Measurements from ENCODE around the gene ANKS1A. TPM values are rescaled to one million over a fixed set of nuclear protein-coding genes. Genes with fewer than 3 reads are reported as not detected.
A peak's percentile ranks its signal among the peaks of the same experiment; 100 is the strongest.

The ANKS1A gene
- total and polyA plus RNA-seq, 7 experiments from 2014 or later = 2.1 to 14.8 (median 9.6) TPM

DNA sequence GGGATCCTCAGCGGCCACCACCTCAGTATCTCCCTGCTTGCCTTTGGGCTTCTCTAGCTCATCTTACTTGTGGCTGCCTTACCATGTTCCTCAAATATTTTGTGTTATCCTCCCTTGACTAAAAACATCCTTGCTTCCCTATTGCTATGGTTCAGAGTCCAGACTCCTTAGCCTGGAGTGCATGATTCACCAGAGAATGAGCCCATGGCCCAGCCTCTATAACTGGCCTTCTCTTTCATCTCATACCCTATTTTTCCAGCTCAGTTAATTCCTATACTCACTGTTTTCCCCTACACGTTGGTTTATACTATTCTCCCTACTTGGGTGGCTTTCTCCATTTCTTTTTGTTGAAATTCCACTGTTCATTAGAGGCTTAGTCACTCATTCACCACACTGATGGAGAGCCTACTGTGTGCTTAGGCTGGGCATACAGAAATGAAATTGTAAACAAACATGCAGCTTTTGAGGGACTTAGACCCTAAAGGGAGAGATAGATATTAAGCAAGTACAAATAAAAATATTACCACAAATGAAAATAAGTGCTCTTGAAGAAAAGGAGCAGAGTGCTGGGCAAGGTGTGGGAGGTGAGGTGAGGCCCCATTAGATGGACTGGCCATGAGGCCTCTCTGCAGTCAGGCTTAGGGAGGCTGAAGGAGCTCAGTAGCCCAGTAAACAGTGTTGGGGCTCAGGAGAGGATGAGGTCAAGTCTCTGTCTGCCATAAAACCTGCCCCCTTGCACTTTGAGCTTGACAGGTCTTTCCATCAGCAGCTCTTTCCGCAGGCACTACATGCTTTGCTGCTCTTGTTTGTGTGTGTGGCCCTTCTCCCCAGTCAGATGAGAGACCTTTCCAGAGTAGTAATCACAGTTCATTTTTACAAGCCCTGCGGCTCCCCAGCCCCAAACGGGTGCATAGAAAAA, 142.8 kb downstream of the ANKS1A start:
- Histone ChIP-seq H3K4me1 (ENCODE audit: control insufficient read depth in 2 of 2, insufficient read depth in 2 of 2, low read length in 2 of 2) (no peaks in the 10 kb centered on the region), H3K36me3 (ENCODE audit: control insufficient read depth in 2 of 3, insufficient read depth in 3 of 3, low read length in 3 of 3) (no peaks in the 10 kb centered on the region), H3K4me3 (ENCODE audit: low read length) (no peak overlapping the region), H3K9me3 (ENCODE audit: control insufficient read depth in 2 of 3, low read length in 3 of 3) (no peaks in the 10 kb centered on the region), H3K27me3 (ENCODE audit: control insufficient read depth in 2 of 2, insufficient read depth in 2 of 2, low read length in 2 of 2) (no peaks in the 10 kb centered on the region), H3K27ac (ENCODE audit: low read depth, low read length) (no peak overlapping the region)
- intact Hi-C loops (cut with micrococcal nuclease) = no loop called here
- Mint-ChIP-seq H3K4me3 (no peak overlapping the region), H3K9me3 (no peaks in the 10 kb centered on the region), H3K4me1 (peaks cover 0 to 4% (median 0%) of the 10 kb centered on the region in 7 donors), H3K36me3 (peaks cover 0 to 38% (median 11%) of the 10 kb centered on the region in 5 donors), H3K27ac (peak overlapping the region in 1 of 9 donors; percentile 71), H3K27me3 (no peaks in the 10 kb centered on the region)
- DNase-seq (no peak), ATAC-seq (no peak)
- CTCF ChIA-PET = interaction anchor here (0.9 kb wide), 1 partner anchor 46 kb away, joined by 4 read pairs; no protein-coding TSS in a partner anchor
- POLR2A ChIA-PET = no interaction called here

DNA sequence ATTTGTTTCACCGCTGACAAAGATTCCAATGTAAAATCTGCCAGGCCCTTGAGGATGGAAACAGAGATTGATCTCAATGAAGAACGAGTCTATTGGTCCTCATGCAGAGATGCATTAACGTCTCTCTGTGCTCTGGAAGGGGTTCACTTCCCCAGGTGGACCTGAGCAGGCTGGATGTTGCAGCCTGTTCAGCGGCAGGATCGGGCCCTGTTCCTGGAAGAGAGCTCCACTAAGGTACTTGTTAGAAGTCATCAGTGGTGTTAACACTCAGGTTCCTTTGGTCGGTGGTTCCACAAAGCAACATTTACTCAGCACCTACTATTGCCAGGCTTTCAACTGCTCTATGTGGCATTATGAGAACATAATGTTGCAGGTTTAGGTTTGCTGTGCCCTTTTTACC, 144.6 kb downstream of the ANKS1A start:
- Mint-ChIP-seq H3K4me3 (no peak overlapping the region), H3K4me1 (peaks cover 0 to 7% (median 0%) of the 10 kb centered on the region in 7 donors), H3K27me3 (no peaks in the 10 kb centered on the region), H3K36me3 (peaks cover 0 to 32% (median 11%) of the 10 kb centered on the region in 5 donors), H3K9me3 (no peaks in the 10 kb centered on the region), H3K27ac (no peak overlapping the region)
- ATAC-seq (no peak), DNase-seq (no peak)
- CTCF ChIA-PET = no interaction called here
- intact Hi-C loops (cut with micrococcal nuclease) = no loop called here
- H3K27me3 ChIP-seq (ENCODE audit: control insufficient read depth in 2 of 2, insufficient read depth in 2 of 2, low read length in 2 of 2) = no peaks in the 10 kb centered on the region
- no peaks in the 10 kb centered on the region for H3K4me1 ChIP-seq (ENCODE audit: control insufficient read depth in 2 of 2, insufficient read depth in 2 of 2, low read length in 2 of 2)
- POLR2A ChIA-PET = no interaction called here
- H3K36me3 ChIP-seq (ENCODE audit: control insufficient read depth in 2 of 3, insufficient read depth in 3 of 3, low read length in 3 of 3) = no peaks in the 10 kb centered on the region
- no peaks in the 10 kb centered on the region for H3K9me3 ChIP-seq (ENCODE audit: control insufficient read depth in 2 of 3, low read length in 3 of 3)
- H3K27ac ChIP-seq (ENCODE audit: low read depth, low read length) = no peak overlapping the region
- H3K4me3 ChIP-seq (ENCODE audit: low read length) = no peak overlapping the region

DNA sequence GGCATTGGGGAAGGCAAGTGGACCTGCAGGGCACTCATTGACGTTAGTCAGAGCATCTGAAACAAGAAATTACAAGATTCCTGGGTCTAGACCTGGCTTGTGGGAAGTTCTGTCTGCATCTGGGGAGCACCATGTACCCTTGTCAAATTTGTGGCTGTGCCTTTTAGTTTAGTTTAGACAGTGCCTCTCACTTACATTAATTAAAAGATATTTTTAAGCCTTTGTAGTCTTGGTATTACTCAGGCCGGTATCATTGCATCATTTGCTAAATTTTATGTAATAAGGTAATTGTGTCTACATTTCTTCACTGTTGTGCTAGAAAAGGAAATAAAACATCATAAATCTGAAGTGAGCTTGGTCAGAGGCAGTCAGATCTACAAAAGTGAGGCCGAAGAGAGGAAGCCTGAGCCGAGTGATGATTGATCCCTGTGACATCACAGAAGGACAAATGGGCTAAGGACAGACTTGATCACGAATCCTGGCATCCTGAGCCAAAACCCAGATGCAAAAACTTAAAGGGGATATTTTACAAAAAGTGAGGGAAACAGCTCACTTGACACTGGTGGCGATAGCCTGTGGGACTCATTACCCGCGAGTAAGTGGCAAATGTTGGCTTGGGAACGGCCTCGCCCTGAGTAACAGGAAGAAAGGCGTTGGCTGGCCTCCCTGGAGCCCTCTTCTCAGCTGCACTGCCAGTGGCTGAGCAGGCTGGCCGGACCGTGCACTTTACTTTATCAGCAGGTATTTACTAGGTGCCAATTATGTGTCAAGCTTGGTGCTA, 145.5 kb downstream of the ANKS1A start:
- no peaks in the 10 kb centered on the region for H3K27me3 ChIP-seq (ENCODE audit: control insufficient read depth in 2 of 2, insufficient read depth in 2 of 2, low read length in 2 of 2)
- H3K4me1 Mint-ChIP-seq = peaks cover 0 to 7% (median 0%) of the 10 kb centered on the region in 7 donors
- no peaks in the 10 kb centered on the region for H3K27me3 Mint-ChIP-seq
- ChIA-PET CTCF (no interaction called here), POLR2A (no interaction called here)
- H3K9me3 Mint-ChIP-seq = no peaks in the 10 kb centered on the region
- no peaks in the 10 kb centered on the region for H3K9me3 ChIP-seq (ENCODE audit: control insufficient read depth in 2 of 3, low read length in 3 of 3)
- DNase-seq (no peak), ATAC-seq (peak; percentile 74)
- no peak overlapping the region for H3K4me3 Mint-ChIP-seq
- peaks cover 0 to 29% (median 11%) of the 10 kb centered on the region in 5 donors for H3K36me3 Mint-ChIP-seq
- H3K27ac ChIP-seq (ENCODE audit: low read depth, low read length) = no peak overlapping the region
- intact Hi-C loops (cut with micrococcal nuclease) = no loop called here
- H3K4me1 ChIP-seq (ENCODE audit: control insufficient read depth in 2 of 2, insufficient read depth in 2 of 2, low read length in 2 of 2) = no peaks in the 10 kb centered on the region
- H3K36me3 ChIP-seq (ENCODE audit: control insufficient read depth in 2 of 3, insufficient read depth in 3 of 3, low read length in 3 of 3) = no peaks in the 10 kb centered on the region
- H3K27ac Mint-ChIP-seq = no peak overlapping the region
- no peak overlapping the region for H3K4me3 ChIP-seq (ENCODE audit: low read length)

- peaks cover 0 to 7% (median 0%) of the 10 kb centered on the region in 7 donors for H3K4me1 Mint-ChIP-seq
- Histone ChIP-seq H3K27me3 (ENCODE audit: control insufficient read depth in 2 of 2, insufficient read depth in 2 of 2, low read length in 2 of 2) (no peaks in the 10 kb centered on the region), H3K4me3 (ENCODE audit: low read length) (no peak overlapping the region), H3K36me3 (ENCODE audit: control insufficient read depth in 2 of 3, insufficient read depth in 3 of 3, low read length in 3 of 3) (peaks cover 0 to 6% (median 0%) of the 10 kb centered on the region in 3 experiments), H3K27ac (ENCODE audit: low read depth, low read length) (no peak overlapping the region), H3K4me1 (ENCODE audit: control insufficient read depth in 2 of 2, insufficient read depth in 2 of 2, low read length in 2 of 2) (no peaks in the 10 kb centered on the region), H3K9me3 (ENCODE audit: control insufficient read depth in 2 of 3, low read length in 3 of 3) (no peaks in the 10 kb centered on the region)
- ChIA-PET POLR2A (interaction anchor here (0.5 kb wide), 1 partner anchor 26 kb away, joined by 4 read pairs; no protein-coding TSS in a partner anchor), CTCF (no interaction called here)
- H3K36me3 Mint-ChIP-seq = peaks cover 0 to 31% (median 10%) of the 10 kb centered on the region in 5 donors
- intact Hi-C loops (cut with micrococcal nuclease) = no loop called here
- ATAC-seq = no peak
- no peak for DNase-seq
- no peaks in the 10 kb centered on the region for H3K27me3 Mint-ChIP-seq
- no peak overlapping the region for H3K4me3 Mint-ChIP-seq
- peak overlapping the region in 1 of 9 donors; percentile 74 for H3K27ac Mint-ChIP-seq
- H3K9me3 Mint-ChIP-seq = no peaks in the 10 kb centered on the region
Measured at GRCh38 chr6:35035481-35036030, 146.5 kb downstream of the ANKS1A start.

DNA sequence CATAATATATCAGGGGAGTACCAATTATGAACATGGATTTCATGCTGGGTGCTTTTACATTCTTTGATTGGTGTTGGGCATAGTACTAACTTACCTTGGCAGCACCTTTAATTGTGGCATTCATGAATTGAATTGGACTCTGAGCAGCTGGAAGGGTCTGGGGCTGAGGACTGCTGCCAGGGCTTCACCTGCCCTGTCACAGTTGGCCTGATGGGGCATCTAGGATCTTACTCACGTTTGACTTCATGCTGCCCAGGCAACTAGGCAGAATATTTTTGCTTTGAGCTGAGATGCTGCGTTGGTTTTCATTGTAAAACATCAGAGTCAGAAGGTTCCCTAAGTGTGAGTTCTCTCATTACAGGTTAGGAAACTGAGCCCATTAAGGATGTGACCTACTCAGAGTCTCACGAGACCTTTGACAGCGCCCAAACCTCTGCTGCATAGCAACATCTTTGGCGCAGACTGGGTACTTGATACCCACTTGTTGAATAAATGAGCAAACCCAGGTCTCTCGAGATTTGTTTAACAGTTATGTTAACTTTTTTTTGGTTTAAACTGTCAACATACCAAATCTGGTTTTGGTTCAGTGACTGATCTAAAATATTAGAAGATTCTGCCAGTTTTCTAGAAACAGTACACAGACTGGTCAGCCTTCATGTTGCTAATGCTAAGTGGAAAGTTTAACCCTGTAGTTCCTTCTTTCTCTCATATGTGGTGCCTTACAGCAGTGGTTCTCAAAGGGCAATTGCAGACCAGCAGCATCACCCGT, 147.2 kb downstream of the ANKS1A start:
- H3K4me1 ChIP-seq (ENCODE audit: control insufficient read depth in 2 of 2, insufficient read depth in 2 of 2, low read length in 2 of 2) = no peaks in the 10 kb centered on the region
- no peaks in the 10 kb centered on the region for H3K27me3 ChIP-seq (ENCODE audit: control insufficient read depth in 2 of 2, insufficient read depth in 2 of 2, low read length in 2 of 2)
- intact Hi-C loops (cut with micrococcal nuclease) = no loop called here
- ChIA-PET POLR2A (no interaction called here), CTCF (no interaction called here)
- H3K9me3 Mint-ChIP-seq = no peaks in the 10 kb centered on the region
- DNase-seq = no peak
- peak overlapping the region in 1 of 9 donors; percentile 74 for H3K27ac Mint-ChIP-seq
- H3K4me3 Mint-ChIP-seq = no peak overlapping the region
- no peak overlapping the region for H3K4me3 ChIP-seq (ENCODE audit: low read length)
- no peak for ATAC-seq
- no peaks in the 10 kb centered on the region for H3K9me3 ChIP-seq (ENCODE audit: control insufficient read depth in 2 of 3, low read length in 3 of 3)
- H3K27me3 Mint-ChIP-seq = no peaks in the 10 kb centered on the region
- no peak overlapping the region for H3K27ac ChIP-seq (ENCODE audit: low read depth, low read length)
- peaks cover 0 to 7% (median 0%) of the 10 kb centered on the region in 7 donors for H3K4me1 Mint-ChIP-seq
- peaks cover 0 to 31% (median 5%) of the 10 kb centered on the region in 5 donors for H3K36me3 Mint-ChIP-seq
- peaks cover 0 to 6% (median 0%) of the 10 kb centered on the region in 3 experiments for H3K36me3 ChIP-seq (ENCODE audit: control insufficient read depth in 2 of 3, insufficient read depth in 3 of 3, low read length in 3 of 3)
